Renal cortex interstitium (tissue), 11 donors: ENCODE data around the gene COMMD2. TPM values are rescaled to one million over a fixed set of nuclear protein-coding genes. Genes with fewer than 3 reads are reported as not detected.
A peak's percentile ranks its signal among the peaks of the same experiment; 100 is the strongest.

Source experiments
- DNase-seq, 11 donors: peaks; one replicate each; pipeline ENCODE4 v3.0.0-alpha.2; 2013; ENCODE audit warnings: low read depth in 9 of 11, low spot score in 4 of 11; ENCODE audit errors: extremely low read depth in 1 of 11
- polyA plus RNA-seq, 3 donors: library from polyadenylated mRNA; unstranded; fragments of 120-200 nt; gene quantifications; one replicate each; pipeline ENCODE4 v1.2.1, GENCODE V29; 2013; ENCODE audit not compliant: insufficient read length in 3 of 3

COMMD2 gene
- polyA plus RNA-seq, 3 donors: 52.1 to 61.9 (median 60.2) TPM

DNA sequence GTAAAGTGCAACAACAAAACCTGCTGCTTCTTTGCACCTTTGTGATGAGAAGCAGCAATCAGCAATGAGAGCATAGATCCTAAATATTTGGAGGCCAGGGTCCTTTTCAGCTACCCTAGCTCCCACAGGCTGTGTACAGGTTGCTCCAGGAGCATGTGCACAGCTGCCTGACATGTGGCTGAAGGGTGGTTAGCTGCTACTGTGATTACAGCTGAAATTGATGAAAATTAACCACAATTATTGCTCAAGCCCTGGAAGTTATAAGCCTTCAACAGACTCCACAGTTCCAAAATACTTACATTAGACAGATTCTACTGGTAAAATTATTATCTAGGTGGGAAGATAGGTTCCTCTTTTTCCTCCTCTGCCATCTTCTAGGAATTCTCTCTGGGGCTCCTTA is 28.5 kb downstream of the COMMD2 start:
- DNase-seq: no peak

DNA sequence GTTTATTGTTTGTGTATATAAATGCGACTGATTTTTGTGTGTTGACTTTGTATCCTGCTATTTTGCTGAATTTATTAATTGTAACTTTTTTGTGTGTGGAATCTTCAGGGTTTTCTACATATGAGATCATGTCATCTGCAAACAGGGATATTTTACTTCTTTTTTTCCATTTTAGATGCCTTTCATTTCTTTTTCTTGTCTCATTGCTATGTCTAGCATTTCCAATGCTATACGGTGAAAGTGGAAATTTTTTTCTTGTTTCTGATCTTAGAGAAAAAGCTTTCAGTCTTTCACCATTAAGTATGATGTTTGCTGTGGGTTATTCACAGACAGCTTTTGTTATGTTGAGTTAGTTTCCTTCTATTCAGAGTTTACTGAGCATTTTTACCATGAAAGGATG is 31.4 kb downstream of the COMMD2 start:
- DNase-seq: no peak

DNA sequence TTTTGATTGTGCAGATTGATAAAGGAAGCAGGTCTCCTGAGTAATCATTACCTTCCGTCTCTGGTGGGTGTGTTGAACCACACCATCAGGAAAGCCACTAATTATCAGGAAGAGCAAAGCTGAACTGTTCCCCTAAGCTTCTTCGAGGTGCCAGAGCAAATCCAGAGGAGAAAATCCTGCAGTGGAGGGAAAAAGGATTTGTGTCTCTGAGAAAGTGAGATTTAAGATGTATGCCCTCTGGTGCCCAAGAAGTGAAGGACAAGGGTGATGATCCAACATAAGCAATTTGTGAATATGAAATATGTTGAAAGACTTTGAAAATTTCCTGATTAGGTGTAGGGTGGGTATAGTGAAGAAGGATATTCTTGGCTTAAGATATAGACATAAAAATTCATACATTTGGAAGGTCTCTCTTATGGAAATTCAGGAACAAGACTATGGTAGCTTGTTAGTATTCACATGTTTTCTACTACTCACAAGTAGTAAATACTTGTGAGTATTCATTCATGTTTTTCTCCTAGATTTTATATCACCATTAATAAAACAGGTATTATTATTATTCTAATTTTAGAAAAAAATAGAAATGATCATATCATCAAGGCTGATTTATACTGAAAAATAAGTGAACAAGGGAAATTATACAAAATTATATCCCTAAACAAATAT is 34.8 kb downstream of the COMMD2 start:
- DNase-seq: peak; percentile 33 to 57 (median 47)

DNA sequence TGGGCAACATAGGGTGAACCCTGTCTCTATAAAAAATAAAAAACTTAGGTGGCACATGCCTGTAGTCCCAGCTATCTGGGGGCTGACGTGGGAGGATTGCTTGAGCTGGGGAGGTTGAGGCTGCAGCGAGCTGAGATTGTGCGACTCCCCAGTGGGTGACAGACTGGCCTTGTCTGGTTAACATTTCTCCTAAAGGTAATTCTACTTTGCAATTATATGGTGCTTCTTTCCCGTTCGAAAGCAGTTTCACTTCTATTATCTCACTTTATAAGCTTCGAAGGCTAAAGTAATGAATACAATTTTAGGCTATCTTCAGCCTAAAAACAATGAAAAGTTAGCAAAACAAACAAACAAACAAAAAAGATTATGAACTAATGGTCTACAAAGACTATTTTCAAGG is 35.3 kb downstream of the COMMD2 start:
- no peak for DNase-seq

DNA sequence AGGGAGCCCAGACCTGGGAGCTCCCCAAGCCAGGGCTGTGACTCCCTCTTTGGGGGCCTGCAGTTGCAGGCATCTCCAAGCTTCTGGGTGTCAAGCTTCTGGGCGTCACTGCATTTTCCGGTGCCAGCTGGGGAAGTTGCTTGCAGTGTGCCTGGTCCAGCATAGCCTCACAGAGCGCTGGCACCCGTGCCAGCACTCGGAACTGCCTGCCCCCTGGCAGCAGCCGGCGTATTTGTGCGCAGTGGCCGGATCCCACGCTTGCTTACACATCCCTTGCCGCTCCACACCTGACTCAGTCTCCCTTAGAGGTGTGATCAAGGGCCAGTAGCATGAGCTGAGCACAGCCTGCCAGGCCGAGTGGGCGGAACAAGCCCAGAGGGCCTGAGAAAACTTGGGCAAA is 37.0 kb downstream of the COMMD2 start:
- no peak for DNase-seq

DNA sequence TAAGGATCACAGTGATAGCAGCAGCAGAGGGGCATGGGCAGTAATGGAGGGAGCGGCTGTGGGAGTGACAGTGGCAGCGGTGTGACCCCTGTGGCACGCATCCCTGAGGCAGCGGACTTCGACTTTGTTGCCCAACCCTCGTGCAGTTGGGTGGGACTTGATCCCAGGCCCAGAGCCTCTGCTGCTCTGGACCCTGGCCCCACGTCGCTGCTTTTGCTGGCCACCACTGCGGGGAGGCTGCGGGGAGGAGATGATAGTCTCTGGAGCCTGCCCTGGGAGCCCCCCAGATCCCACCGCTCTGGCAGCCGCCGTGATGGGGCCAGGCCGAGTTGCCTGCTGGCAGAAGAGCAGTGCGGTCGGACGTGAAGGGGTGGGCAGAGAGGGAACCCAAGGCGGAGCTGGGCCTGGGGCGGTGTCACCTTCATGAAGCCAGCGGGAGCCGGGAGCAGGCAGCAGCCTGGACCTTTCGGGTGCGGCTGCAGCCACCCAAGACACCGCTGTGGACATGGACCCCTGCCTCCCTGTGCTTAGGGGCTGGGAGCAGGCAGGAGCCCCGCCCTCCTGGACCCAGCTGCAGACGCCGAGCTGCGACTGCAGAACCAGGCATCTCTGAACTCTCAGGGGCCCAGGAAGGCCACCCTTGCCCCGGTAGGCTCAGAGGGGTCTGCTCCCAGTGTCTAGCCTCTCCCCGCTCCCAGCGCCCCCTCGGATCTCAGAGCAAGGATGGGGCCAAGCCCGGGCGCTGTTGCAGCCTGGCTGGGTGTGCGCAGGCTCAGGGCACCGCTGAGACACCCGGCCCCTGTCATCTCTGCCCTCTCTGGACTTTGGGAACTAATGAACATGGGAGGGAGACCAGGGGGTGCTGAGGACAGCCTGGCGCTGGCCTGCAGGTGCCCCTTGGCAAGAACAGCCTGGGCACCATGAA is 38.3 kb downstream of the COMMD2 start:
- no peak for DNase-seq

DNA sequence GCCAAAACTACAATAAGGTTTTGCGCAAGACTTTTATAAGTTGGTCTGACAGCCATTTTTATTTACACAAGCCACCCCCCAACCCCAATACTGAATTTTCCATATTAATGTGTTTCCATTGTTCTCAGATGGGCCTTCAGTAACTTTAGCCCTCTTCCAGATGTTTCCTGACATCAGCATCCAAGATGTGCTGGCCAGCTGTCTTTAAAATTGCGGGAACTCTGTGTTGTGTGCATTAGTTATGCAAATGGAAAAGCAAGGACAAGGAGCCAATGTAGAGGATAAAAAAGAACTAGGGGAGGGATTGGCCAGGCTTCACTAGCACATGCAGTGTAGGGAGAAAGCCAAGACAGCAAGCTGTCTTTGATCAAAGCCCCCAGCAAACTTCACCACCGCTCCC is 45.4 kb downstream of the COMMD2 start:
- DNase-seq: peak; percentile 9 to 57 (median 27)

DNA sequence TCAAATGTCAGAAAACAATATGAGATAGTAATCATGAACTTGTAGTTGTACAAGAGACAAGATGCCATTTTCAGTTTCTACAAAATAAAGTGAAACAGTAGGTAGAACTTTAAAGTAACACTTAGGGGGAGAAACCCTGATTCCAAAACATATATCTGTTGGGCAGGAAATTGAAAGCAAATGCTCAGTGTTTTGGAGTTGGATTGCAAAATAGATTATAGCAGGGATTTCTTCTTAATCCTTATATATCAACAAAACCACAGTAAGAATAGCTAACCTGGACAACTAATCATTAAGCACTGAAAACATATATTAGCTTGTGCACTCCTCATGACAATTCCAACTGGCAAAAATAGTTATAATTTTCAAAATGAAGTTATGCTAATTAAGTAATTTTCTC is 46.9 kb downstream of the COMMD2 start:
- DNase-seq: no peak

DNA sequence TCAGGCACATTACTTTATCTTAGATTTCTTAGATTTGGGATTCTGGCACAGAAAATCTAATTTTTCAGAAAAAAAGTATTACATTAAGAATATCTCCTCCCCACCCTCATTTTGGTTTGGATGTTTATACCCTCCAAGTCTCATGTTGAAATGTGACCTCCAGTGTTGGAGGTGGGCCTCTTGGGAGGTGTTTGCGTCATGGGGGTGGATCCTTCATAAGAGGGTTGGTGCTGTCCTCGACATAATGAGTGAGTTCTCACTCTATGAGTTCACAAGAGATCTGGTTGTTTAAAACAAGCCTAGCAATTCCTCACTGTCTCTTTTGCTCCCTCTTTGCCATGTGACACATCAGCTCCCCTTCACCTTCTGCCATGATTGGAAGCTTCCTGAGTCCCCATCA is 48.8 kb downstream of the COMMD2 start:
- no peak for DNase-seq

DNA sequence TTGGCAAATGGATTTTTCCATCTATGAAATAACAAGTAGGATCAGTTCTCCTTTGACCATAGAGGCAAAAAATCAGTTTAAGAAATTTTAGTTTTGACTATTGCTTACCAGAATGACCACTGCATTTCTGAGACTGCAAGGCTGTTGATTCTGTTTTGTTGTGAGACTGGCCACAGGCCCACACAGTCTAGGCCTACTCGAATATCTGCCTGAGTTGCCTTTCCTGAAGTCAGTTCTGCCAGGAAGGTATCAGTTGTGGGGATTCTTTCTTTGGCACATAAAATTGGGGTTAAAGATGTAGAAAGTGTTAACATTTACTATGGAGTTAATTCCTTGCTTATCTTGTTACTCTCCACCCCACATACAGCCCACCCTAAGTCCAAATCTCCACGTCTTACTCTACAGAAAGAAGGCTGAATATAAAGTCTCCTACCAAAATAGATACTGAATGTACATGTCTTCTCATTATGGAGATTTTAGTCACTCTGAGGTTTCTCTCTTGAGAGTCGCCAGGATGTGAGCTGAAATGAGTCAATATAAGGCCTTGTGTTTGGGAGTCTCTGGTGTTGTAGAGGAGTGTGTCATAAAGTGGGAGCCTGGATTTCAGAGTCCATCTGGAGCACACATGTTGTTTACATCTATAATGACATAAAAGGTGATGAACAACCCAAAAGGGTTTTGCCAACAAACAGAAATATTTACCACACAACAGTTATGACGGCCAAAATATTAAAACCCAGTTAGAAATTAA is 49.4 kb downstream of the COMMD2 start:
- no peak for DNase-seq

DNA sequence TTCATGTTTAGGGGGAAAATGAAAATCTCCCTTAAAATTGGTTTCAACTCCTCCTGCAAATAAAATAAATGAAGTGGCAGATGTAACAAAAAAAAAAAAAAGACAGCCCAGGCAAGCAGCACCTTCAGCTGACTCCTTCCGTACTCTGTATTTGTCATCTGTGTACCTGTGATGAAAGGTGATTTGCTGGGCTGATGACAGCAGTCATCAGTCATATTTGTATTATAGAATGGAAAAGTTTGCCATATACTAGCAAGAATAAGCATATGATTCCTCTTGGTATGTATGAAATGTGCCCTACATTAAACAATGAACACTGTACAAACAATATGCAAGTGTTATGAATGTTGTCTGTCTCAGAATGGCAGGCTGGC is 50.3 kb downstream of the COMMD2 start:
- DNase-seq: no peak

DNA sequence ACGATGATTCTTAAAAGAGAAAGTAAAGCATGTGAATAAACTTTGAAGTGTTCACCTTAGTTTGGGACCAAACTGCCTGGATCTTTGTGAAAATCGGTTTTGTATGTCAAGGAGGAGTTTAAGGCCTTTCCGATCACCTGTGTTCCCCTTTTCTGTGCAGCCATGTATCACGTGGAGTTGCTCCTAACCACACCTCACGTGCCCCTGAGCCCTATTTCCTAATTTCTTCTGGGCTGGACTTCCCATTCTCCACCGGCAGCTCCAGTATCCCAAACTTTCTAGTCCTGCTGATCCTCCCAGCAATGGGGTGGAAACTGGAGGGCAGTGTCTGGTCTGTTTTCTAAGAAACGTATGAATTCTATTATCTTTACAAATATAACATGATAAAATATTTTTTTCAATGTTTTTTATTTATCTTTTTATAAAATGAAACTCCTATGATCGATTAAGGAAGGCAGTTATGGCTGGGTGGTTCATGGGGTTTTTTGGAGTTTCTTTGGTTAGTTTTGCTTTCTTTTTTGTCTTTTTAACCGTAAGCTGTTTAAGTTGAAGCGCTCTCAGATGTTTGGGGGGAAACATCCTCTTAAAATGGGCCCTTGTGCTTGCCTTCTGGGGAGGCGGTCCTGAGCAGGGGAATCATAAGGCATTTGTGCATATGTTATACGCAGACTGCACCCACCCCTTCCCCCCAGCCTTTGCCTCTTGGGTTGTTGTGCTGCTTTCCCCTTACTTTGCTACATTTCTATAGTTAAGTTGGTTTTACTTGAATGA is 50.9 kb downstream of the COMMD2 start:
- no peak for DNase-seq

Other genes starting within 250 kb of the COMMD2 start
- gene WWTR1, start 94.5 kb downstream of the COMMD2 start, polyA plus RNA-seq: 100 to 1,000 TPM in 2 of 3 donors, 10 to 100 TPM in 1; 92.3 to 117 (median 111) TPM
- under 1 TPM; 0.17 to 0.67 (median 0.46) TPM for gene ANKUB1, start 40.1 kb upstream of the COMMD2 start, polyA plus RNA-seq
- 10 to 100 TPM; 79.2 to 97.8 (median 87.7) TPM for gene RNF13, start 60.7 kb upstream of the COMMD2 start, polyA plus RNA-seq
- gene PFN2, start 218.4 kb upstream of the COMMD2 start, polyA plus RNA-seq: 100 to 1,000 TPM; 362 to 464 (median 456) TPM